Ishikawa (cell line): ENCODE measurements around the gene C13orf42.

ENCODE experiments used
- CEBPB ChIP-seq: IDR thresholded peaks from 2 replicates; pipeline ENCODE4 v1.6.1; 2012
- CREB1 ChIP-seq: IDR thresholded peaks from 2 replicates; pipeline ENCODE4 v1.6.1; 2012; ENCODE audit warnings: low read depth
- EGR1 ChIP-seq: IDR thresholded peaks from 2 replicates; pipeline ENCODE4 v1.6.1; 2012
- EP300 ChIP-seq: IDR thresholded peaks from 2 replicates; pipeline ENCODE4 v1.6.1; 2012; ENCODE audit warnings: borderline replicate concordance
- FOXM1 ChIP-seq: IDR thresholded peaks from 2 replicates; pipeline ENCODE4 v1.6.1; 2012; ENCODE audit warnings: low read depth, borderline replicate concordance
- NFIC ChIP-seq: IDR thresholded peaks from 2 replicates; pipeline ENCODE4 v1.6.1; 2012
- RAD21 ChIP-seq: IDR thresholded peaks from 2 replicates; pipeline ENCODE4 v1.6.1; 2012; ENCODE audit warnings: low read depth
- TAF1 ChIP-seq: IDR thresholded peaks from 2 replicates; pipeline ENCODE4 v1.6.1; 2012; ENCODE audit warnings: low read depth, mild to moderate bottlenecking
- TCF12 ChIP-seq: IDR thresholded peaks from 2 replicates; pipeline ENCODE4 v1.6.1; 2012; ENCODE audit warnings: low read depth
- TEAD4 ChIP-seq: IDR thresholded peaks from 2 replicates; pipeline ENCODE4 v1.6.1; 2012
- YY1 ChIP-seq: IDR thresholded peaks from 2 replicates; pipeline ENCODE4 v1.6.1; 2012; ENCODE audit warnings: low read depth
- ZBTB7A ChIP-seq: IDR thresholded peaks from 2 replicates; pipeline ENCODE4 v1.6.1; 2012; ENCODE audit warnings: low read depth
- TF ChIP-seq, protein P1 (sequence below): IDR thresholded peaks from 2 replicates; pipeline ENCODE4 v1.6.1; 2012
- TF ChIP-seq, protein P2 (sequence below): IDR thresholded peaks from 2 replicates; pipeline ENCODE4 v1.6.1; 2012; ENCODE audit warnings: low read depth, mild to moderate bottlenecking
- TF ChIP-seq, protein P3 (sequence below): IDR thresholded peaks from 2 replicates; pipeline ENCODE4 v1.6.1; 2012

The C13orf42 gene

DNA sequence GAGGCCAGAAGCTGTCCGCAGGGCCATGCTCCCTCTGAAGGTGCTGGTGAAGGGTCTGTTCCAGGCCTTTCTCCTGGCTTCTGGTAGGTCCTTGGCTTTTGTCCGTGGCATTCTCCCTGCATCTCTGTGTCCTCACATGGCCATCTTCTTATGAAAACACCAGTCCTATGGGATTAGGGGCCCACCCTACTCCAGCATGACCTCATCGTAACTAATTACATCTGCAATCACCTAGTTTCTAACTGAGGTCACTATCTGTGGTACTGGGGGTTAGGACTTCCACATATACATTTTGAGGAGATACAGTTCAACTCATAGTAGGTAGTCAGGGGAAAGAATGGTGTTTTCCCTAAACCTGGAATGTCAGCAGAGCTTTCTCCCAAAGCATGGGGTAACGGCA is 3.1 kb downstream of the C13orf42 start:
- TF ChIP-seq, protein P1, sequence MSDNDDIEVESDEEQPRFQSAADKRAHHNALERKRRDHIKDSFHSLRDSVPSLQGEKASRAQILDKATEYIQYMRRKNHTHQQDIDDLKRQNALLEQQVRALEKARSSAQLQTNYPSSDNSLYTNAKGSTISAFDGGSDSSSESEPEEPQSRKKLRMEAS, result no peak
- TF ChIP-seq TEAD4, result no peak
- no peak for TF ChIP-seq EP300
- TF ChIP-seq CREB1, result no peak
- TF ChIP-seq, protein P2, sequence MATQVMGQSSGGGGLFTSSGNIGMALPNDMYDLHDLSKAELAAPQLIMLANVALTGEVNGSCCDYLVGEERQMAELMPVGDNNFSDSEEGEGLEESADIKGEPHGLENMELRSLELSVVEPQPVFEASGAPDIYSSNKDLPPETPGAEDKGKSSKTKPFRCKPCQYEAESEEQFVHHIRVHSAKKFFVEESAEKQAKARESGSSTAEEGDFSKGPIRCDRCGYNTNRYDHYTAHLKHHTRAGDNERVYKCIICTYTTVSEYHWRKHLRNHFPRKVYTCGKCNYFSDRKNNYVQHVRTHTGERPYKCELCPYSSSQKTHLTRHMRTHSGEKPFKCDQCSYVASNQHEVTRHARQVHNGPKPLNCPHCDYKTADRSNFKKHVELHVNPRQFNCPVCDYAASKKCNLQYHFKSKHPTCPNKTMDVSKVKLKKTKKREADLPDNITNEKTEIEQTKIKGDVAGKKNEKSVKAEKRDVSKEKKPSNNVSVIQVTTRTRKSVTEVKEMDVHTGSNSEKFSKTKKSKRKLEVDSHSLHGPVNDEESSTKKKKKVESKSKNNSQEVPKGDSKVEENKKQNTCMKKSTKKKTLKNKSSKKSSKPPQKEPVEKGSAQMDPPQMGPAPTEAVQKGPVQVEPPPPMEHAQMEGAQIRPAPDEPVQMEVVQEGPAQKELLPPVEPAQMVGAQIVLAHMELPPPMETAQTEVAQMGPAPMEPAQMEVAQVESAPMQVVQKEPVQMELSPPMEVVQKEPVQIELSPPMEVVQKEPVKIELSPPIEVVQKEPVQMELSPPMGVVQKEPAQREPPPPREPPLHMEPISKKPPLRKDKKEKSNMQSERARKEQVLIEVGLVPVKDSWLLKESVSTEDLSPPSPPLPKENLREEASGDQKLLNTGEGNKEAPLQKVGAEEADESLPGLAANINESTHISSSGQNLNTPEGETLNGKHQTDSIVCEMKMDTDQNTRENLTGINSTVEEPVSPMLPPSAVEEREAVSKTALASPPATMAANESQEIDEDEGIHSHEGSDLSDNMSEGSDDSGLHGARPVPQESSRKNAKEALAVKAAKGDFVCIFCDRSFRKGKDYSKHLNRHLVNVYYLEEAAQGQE, result no peak
- no peak for TF ChIP-seq NFIC
- no peak for TF ChIP-seq ZBTB7A
- TF ChIP-seq FOXM1, result no peak
- TF ChIP-seq CEBPB, result no peak
- TF ChIP-seq, protein P3, sequence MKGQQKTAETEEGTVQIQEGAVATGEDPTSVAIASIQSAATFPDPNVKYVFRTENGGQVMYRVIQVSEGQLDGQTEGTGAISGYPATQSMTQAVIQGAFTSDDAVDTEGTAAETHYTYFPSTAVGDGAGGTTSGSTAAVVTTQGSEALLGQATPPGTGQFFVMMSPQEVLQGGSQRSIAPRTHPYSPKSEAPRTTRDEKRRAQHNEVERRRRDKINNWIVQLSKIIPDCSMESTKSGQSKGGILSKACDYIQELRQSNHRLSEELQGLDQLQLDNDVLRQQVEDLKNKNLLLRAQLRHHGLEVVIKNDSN, result no peak
- no peak for TF ChIP-seq RAD21
- TF ChIP-seq EGR1, result no peak
- no peak for TF ChIP-seq TAF1
- no peak for TF ChIP-seq YY1
- TF ChIP-seq TCF12, result no peak

DNA sequence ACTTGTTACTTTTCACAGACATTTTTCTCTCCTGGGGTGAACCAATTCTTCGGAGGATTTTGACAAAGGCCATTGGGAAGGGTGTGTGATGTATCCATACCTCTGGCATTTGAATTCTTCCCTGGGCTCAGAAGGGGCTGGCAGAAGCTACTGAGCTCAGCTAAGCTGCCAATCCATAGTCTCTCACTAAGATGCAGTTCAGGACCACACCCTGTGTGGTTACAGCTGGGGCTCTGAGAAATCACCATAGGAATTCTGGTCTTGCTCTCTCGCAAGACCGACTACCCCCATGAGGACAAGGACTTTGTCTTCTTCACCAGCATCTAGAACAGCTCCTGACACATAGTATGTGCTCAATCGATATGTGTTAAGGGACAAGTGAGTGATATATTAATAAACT is 6.0 kb downstream of the C13orf42 start:
- TF ChIP-seq ZBTB7A (no peak), FOXM1 (no peak), NFIC (no peak), RAD21 (no peak), EP300 (no peak), TCF12 (no peak), TEAD4 (no peak), CREB1 (no peak), EGR1 (no peak), TAF1 (no peak), CEBPB (no peak), YY1 (no peak)
- TF ChIP-seq, protein P3, result no peak
- TF ChIP-seq, protein P2, result no peak
- TF ChIP-seq, protein P1, result no peak

DNA sequence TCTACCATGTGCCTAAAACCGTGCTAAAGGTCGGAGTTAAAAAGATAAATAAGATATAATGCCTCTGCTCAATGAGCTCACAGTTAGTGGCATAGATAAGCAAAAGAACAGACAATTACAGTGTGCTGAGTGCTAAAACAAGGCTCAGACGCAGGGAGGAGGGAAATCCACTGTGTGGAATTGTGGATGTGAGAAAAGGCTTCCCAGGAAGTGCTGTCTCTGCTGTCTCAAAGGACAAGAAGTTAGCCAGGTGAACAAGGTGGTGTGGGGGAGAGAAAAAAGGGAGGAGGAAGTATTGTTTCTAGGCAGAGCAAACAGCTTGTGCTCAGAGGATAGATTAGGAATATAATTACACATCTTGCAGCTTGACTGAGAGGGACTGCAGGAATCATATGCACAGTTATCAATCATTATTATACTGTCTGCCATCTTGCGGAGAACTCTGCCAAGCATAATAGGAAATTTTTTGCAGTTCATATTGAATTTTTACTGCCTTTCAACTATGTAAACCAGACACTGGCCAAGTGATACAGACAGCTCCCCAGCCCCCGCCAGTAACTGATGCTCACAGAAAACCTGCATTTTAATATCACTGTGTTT is 9.3 kb downstream of the C13orf42 start:
- no peak for TF ChIP-seq EGR1
- no peak for TF ChIP-seq TAF1
- TF ChIP-seq ZBTB7A, result no peak
- TF ChIP-seq CEBPB, result no peak
- TF ChIP-seq NFIC, result no peak
- no peak for TF ChIP-seq TCF12
- TF ChIP-seq, protein P2, result no peak
- TF ChIP-seq EP300, result no peak

DNA sequence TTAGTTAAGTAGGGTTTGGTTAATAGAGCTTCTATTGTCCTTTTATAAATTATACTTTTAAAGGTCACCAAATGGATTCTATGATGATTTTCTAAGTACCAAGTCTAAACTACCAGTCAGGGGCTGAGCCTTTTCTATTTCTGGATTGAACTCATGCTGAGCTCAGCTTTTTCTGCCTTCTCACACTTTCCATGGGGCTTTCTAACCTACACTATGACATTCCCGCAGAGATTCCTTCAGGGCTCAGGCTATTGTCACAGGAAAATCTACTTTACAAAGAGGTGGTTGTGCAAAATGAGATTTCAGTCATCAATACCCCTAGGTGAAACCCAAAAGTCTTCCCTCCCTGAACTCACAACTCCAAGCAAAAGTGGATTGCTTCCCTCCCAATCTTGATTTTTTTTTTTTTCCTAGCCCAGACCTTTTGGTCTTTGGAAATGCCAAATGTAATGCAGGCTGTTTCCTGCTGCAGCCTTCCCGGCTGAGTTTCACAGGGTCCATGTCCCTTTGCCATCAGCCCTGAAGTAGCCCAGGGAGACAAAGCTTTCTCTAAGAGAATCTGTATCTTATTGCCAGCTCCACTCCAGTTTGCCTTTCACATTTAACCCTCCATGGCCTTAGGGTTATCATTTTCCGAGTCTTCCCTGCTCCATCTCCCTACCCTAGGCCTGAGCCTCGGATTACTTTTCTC is 13.6 kb downstream of the C13orf42 start:
- no peak for TF ChIP-seq ZBTB7A
- no peak for TF ChIP-seq RAD21
- TF ChIP-seq YY1, result no peak
- no peak for TF ChIP-seq CREB1
- TF ChIP-seq, protein P3, result no peak
